Osteocyte (in vitro differentiated cells): ENCODE measurements around the gene HAUS2. TPM values are rescaled to one million over a fixed set of nuclear protein-coding genes. Genes with fewer than 3 reads are reported as not detected.
A peak's percentile ranks its signal among the peaks of the same experiment; 100 is the strongest.

Experiments
- DNase-seq: peaks from one replicate; pipeline ENCODE4 v3.0.0; 2021; ENCODE audit warnings: mixed read lengths; ENCODE audit not compliant: unreplicated experiment; ENCODE audit errors: extremely low spot score
- H3K27ac Mint-ChIP-seq: one replicate; pipeline ENCODE4 v1.8.0; 2021; ENCODE audit warnings: mild to moderate bottlenecking, mixed read lengths; ENCODE audit not compliant: unreplicated experiment
- H3K27me3 Mint-ChIP-seq: one replicate; pipeline ENCODE4 v1.8.0; 2021; ENCODE audit warnings: mixed read lengths; ENCODE audit not compliant: unreplicated experiment
- H3K36me3 Mint-ChIP-seq: one replicate; pipeline ENCODE4 v1.8.0; 2021; ENCODE audit warnings: mixed read lengths; ENCODE audit not compliant: unreplicated experiment
- H3K4me1 Mint-ChIP-seq: one replicate; pipeline ENCODE4 v1.8.0; 2021; ENCODE audit warnings: mixed read lengths; ENCODE audit not compliant: unreplicated experiment
- H3K4me3 Mint-ChIP-seq: one replicate; pipeline ENCODE4 v1.8.0; 2021; ENCODE audit warnings: mild to moderate bottlenecking, moderate library complexity, mixed read lengths; ENCODE audit not compliant: unreplicated experiment
- H3K9me3 Mint-ChIP-seq: one replicate; pipeline ENCODE4 v1.8.0; 2021; ENCODE audit warnings: mixed read lengths; ENCODE audit not compliant: unreplicated experiment
- CTCF ChIP-seq: fragments of 200-600 bp; sonication (generic); IDR thresholded peaks from 2 replicates; pipeline ENCODE4 v1.5.0; 2021; ENCODE audit warnings: antibody characterized with exemption, mild to moderate bottlenecking, moderate library complexity
- total RNA-seq: library from RNA; stranded (reverse); gene quantifications from 2 replicates; pipeline ENCODE4 v1.2.1, GENCODE V29; 2021

HAUS2 gene
- total RNA-seq, 1 donor from 2014 or later = 23.8 TPM

GRCh38 chr15:42575188-42576039 lies 26.8 kb downstream of the HAUS2 start, which contains the start of gene STARD9:
TSS of gene STARD9 (plus strand) at chr15:42575606. CDS start at chr15:42575716, 110 bp downstream.
- Mint-ChIP-seq H3K27me3 (no peaks in the 10 kb centered on the region), H3K4me3 (peak within 1 kb of the TSS; percentile 99)

GRCh38 chr15:42576040-42576594 lies 27.5 kb downstream of the HAUS2 start:
- H3K27ac Mint-ChIP-seq = peak overlapping the region; percentile 94
- no peak for DNase-seq
- peaks cover 26% of the 10 kb centered on the region for H3K4me1 Mint-ChIP-seq
- H3K27me3 Mint-ChIP-seq = no peaks in the 10 kb centered on the region
- H3K36me3 Mint-ChIP-seq = no peaks in the 10 kb centered on the region
- H3K4me3 Mint-ChIP-seq = peak overlapping the region; percentile 99
- TF ChIP-seq CTCF = no peak
- no peaks in the 10 kb centered on the region for H3K9me3 Mint-ChIP-seq

More at GRCh38 chr15:42575188-42576039, 26.8 kb downstream of the HAUS2 start, which contains the start of gene STARD9:
- no peaks in the 10 kb centered on the region for H3K9me3 Mint-ChIP-seq
- no peaks in the 10 kb centered on the region for H3K36me3 Mint-ChIP-seq
- peak within 1 kb of the TSS; percentile 94 for H3K27ac Mint-ChIP-seq
- DNase-seq = peak; percentile 100
- H3K4me1 Mint-ChIP-seq = peaks cover 22% of the 10 kb centered on the region
- TF ChIP-seq CTCF = no peak

- H3K4me1 Mint-ChIP-seq = peaks cover 32% of the 10 kb centered on the region
- no peaks in the 10 kb centered on the region for H3K9me3 Mint-ChIP-seq
- H3K36me3 Mint-ChIP-seq = no peaks in the 10 kb centered on the region
- peak overlapping the region; percentile 99 for H3K4me3 Mint-ChIP-seq
- DNase-seq = no peak
- TF ChIP-seq CTCF = no peak
- no peaks in the 10 kb centered on the region for H3K27me3 Mint-ChIP-seq
- H3K27ac Mint-ChIP-seq = peak overlapping the region; percentile 94
Observed at GRCh38 chr15:42576776-42577175, 28.1 kb downstream of the HAUS2 start.

GRCh38 chr15:42577514-42578031 lies 28.9 kb downstream of the HAUS2 start:
- no peaks in the 10 kb centered on the region for H3K36me3 Mint-ChIP-seq
- TF ChIP-seq CTCF = no peak
- H3K9me3 Mint-ChIP-seq = no peaks in the 10 kb centered on the region
- H3K4me3 Mint-ChIP-seq = peak overlapping the region; percentile 28
- H3K4me1 Mint-ChIP-seq = peaks cover 37% of the 10 kb centered on the region
- no peak overlapping the region for H3K27ac Mint-ChIP-seq
- no peak for DNase-seq
- H3K27me3 Mint-ChIP-seq = no peaks in the 10 kb centered on the region
